Fibroblast of skin of left biceps (primary cell): ENCODE data around the gene KIAA1671.
"Not testable (repeated sequence)": the region's sequence is repeated elsewhere in the genome, so short reads cannot be mapped to it uniquely, and the experiment has no call there.

ENCODE experiments used
- DNase-seq, 2 experiments: peaks; one replicate each; pipeline ENCODE4 v3.0.0-alpha.2; 2013; ENCODE audit warnings: low read depth in 2 of 2

The KIAA1671 gene

DNA sequence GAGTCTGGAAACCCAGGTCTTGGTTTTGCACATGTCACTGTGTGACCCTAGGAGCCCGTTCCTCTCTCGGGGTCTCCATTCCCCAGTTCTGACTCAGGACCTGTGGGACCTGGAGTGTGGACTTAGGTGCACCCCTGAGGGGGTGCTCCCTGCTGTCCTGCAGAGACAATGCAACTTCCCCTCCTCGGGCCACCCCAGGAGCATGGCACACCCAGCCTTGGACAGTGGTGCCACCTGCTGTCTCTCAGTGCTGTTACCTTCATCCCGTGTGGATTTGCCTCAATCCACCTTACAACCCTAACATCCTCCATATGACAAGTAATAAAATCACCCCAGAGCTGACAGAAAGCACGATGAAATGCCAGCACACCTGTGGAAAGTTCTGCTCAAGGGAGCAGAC lies 219.6 kb downstream of the KIAA1671 start:
- DNase-seq, result no peak

DNA sequence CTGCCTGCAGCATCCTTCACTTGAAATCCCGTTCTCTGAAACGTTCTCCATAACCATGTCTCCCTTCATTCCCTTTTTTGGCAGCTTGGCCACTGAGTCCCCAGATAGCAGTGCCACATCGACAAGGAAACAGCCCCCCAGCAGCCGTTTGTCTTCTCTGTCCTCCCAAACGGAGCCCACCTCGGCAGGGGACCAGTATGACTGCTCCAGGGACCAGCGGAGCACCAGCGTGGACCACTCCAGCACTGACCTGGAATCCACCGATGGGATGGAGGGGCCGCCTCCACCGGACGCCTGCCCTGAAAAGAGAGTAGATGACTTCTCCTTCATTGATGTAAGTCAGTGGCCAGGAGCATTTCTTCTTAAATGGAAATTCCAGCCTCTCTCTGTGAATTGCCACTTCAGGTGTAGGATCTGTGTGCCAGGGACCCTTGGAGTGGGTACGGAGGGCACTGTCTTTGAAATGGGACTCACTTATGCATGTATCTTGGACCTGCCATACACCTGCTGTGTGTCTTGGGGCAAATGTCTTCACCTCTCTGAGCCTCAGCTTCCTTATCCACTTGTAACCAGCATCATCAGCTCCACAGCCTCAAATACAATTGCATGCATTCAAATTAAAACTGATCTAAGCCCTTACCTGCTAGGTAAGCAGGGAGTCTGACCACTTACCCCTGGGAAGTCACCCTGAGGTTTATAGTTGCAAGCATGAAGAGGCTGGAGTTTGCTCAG lies 221.8 kb downstream of the KIAA1671 start:
- no peak for DNase-seq

DNA sequence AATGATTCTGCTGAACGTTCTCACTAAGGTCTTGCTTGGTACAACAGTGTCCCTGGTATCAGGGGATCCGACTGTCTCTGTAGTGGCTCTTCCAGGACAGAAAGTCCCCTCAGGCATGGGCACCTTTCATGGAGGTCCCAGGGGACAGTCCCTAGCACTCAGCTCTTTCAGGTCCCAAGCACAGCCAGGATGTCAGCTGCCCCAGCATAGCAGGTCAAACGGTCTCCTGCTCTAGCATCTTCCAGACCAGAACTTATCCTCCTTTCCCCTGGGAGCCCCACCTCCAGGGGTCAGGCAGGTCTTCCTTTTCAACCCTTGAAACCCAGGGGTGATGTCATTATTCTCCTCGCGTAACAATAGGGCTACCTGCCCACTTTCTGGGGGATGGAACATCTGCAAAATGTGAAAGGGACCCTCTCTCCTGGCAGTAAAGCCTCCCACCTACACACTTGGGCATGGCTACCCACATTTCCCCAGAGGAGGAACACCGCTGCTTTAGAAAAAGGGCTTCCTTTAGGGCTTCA lies 222.4 kb downstream of the KIAA1671 start:
- no peak for DNase-seq

DNA sequence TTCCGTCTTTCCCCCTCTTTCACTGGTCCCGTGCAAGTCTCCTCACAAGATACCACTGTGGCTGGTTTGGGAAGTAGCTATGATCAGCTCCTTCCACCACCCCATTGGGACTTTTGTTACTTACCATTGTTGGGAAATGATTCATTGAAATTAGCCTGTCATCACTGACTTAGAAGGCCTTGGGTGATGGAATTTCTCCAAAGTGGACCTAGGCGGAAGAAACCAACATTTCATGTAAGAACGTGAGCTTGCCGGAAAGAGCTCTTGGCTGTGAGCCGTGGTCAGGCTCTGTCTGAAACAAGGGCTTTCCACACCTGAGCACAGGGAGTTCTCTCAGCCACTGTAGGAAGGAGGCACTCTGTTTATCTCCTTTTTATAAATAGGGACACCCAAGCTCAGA lies 223.7 kb downstream of the KIAA1671 start:
- no peak for DNase-seq

DNA sequence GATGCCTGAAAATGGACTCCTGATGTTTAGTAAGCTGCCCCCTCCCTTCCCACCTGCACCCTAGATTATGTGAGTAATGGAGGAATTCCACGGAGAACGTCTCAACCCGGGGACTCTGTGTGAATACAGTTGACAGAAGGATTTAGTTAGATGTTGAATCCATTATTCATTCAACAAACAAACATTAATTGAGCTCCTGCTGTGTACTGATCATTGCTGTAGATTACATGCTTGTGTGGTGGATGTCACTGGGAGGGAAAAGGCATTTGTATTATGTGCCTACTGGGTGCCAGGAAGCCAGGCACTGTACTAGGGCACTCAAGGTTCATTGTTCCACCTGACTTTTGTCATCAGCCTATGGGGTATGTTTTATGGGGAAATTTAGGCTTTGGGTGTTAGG lies 224.3 kb downstream of the KIAA1671 start:
- no peak for DNase-seq

DNA sequence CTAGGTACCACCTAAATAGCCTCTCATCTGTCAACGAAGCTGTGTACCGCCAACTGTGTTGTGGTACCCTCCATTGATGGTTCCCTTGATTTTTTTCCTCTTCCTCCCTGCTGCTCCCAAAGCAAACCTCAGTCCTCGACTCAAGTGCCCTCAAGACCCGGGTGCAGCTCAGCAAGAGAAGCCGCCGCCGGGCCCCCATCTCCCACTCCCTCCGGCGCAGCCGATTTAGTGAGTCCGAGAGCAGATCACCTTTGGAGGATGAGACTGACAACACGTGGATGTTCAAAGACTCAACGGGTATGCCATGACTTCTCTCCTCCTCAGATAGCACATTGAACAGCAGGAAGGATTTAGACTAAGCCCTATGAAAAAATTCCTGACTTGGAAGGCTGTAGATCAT lies 224.7 kb downstream of the KIAA1671 start:
- no peak for DNase-seq

DNA sequence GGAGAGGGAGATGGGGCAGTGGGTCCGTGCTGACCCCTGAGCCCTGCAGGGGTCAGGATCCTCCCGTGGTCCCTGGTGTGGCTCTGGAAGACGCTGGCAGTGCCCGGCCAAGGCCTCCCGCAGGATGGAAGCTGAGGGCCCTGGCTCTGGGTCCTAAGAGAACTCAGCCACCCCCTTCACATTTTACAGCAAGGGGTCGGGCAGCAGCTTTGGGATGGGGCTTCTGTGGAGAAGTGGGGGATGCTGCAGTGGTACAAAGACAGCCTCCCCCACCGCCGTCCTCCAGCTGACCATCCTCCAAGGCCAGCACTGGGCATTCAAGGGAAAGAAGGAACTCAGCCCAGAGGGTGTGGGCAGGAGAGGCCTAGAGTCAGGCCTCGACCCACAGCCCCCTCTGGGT lies 225.4 kb downstream of the KIAA1671 start:
- no peak for DNase-seq

DNA sequence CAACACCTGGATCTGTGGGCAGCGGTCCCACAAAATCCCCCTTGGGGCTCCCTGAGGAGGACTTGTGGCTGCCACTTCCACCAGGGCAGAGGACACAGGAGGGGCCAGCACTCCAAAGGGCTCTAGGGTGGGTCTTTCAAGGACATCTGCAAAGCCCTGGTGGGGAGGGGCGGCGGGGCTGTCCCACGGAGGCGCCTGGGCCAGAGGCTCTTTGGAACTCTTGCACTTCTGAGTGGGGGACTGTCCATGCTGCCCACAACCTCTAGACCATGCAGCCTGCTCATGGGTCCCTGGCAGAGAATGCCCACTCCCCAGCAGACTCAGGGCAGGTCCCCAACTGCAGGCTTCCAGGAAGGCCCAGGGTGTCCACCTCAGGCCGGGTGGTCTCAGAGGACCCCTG lies 225.8 kb downstream of the KIAA1671 start:
- DNase-seq, result not testable (repeated sequence)

DNA sequence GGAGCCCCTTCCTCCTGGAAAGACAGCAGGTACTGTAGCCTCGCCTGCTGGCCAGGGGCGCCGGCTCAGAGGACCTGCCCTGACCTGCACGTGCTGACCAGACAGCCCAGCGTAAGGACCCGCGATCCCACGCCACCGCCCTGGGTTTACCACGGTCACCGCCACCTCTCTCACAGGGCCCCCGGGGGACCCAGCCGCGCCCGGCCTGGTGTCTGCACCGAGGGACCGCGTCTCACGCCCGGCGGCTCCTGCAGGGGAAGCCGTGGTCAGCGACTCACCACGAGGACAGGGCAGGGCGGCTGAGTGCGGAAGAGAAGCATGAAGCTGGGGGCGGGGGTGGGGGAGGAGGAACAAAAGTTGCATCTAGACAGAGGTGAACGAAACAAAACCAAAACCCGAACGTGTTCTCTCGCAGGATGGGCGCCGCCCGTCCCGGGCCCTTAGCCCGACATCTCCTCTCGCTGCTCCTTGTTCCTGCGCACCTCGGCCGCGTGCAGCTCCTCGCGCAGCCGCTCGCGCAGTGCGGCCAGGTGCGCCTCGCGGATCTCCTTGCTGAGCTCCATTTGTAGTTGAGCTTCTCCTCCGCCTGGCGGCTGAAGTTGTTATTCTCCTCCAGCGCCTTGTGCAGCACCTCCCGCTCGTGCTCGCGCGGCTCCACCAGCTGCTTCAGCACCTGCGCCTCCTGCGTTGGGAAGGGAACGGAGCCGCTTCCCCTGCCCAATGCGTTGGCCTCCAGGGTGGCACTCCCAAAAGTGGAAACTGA lies 226.5 kb downstream of the KIAA1671 start:
- not testable (repeated sequence) for DNase-seq

DNA sequence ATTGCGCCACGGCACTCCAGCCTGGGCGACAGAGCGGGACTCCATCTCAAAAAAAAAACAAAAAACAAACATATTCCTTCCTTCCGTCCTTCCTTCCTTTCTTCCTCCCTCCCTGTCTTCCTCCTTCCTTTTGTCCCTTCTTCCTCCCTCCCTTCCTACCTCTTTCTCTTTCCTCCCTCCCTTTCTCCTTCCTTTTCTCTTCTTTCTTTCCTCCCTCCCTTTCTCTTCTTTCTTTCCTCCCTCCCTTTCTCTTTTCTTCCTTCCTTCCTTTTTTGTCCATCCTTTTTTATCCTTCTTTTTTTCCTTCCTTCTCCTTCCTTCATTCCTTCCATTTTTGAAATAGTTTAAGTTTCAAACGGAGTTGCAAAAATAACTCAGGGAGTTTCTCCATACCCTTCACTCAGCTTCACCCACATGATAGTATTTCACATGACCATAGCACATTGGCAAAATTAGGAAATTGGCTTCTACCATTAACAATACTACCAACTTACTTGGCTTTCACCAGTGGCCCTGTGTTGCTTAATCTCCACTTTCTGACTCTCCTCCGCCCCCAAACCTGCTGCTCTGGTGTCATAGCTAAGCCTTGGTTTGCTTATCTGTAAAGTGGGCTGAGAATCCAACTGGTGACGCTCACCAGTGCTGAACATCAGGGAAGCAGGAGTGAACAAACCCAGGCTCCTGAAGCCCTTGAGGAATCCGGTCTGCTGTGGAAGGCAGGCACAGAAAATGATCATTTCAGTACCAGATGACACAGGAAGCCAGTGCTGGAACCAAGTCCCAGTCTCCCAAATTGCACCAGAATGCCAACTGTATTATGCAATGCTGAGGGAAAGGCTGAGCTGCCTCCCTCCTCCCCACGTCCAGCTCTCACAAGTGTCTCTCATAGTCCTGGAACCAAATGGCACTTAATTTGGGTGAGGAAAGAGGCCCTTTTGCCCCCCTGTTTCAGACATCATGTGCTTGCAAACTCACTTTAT lies 229.9 kb downstream of the KIAA1671 start:
- no peak for DNase-seq

DNA sequence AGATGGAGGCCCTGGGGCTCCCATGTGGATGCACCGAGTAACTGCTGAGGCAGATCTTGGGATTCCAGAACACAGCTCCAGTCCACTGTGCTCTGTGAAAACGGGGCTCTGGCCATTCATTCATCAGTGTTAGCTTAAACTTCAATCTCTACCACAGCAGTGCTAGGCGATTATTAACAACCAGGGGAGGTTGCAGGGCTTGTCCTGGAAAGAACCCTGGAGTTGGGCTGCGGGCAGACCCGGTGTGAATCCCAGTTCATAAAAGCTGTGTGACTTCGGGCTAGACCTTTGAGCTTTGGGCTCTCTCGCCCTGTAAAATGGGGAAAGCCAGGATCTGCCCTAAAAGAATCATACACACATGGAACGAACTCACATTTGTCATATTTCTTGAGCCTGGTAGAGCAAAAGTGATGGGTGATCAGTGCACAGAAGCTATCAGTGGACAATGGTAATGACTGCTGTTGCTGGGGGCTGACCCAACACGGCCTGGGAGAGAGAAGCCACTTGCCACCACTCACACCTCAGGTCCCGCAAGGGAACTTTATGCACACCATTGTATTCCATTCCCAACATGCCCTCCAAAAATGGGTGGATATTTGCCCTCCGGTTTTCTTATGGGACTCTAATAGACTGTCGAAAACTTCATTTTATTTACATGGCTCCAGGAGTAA lies 231.6 kb downstream of the KIAA1671 start:
- DNase-seq, result no peak

DNA sequence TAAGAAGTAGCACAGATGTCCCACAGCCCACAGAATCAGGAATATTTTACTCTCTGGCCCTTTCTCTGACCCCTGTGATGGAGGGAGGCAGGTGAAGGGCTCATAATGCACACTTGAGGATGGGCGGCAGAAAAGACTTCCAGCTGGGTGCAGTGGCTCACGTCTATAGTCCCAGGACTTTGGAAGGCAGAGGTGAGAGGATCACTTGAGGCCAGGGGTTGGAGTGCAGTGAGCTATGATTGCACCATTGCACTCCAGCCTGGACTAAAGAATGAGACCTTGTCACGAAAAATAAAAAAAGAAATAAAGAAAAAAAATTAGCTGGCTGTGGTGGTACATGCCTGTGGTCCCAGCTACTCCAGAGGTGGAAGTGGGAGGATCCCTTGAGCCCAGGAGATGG lies 233.6 kb downstream of the KIAA1671 start:
- no peak for DNase-seq

DNA sequence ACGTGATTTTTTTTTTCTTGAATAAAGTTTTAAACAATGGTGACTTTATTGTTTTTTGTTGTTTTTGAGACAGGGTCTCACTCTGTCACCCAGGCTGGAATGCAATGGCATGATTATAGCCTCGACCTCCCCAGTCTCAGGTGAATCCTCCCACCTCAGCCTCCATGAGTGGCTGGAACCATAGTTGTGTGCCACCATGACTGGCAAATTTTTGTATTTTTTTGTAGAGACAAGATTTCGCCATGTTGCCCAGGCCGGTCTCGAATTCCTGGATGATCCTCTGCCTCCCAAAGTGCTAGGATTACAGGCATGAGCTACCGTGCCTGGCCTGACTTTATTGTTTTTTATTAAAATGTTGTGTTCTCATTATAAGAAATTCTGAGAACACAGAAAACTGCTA lies 235.0 kb downstream of the KIAA1671 start:
- DNase-seq, result no peak

DNA sequence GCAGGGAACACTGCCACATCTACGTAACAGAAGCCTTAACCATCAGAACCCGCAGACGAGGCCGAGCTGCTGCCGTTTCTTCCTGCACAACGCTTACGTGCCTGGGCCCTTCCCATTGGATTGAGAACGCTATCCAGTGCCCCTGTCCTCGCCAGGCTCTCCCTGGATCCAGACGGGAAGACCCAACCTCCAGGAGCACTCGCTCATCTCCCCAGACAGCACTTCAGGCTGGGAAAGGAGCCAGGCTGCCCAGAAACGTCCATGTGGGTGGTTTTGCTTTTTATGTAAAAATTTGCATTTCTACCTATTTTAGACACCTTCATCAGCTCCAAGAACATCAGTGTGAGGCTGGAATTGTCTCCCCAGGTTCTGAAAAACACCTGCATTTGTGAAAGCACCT lies 239.9 kb downstream of the KIAA1671 start:
- DNase-seq, result no peak

DNA sequence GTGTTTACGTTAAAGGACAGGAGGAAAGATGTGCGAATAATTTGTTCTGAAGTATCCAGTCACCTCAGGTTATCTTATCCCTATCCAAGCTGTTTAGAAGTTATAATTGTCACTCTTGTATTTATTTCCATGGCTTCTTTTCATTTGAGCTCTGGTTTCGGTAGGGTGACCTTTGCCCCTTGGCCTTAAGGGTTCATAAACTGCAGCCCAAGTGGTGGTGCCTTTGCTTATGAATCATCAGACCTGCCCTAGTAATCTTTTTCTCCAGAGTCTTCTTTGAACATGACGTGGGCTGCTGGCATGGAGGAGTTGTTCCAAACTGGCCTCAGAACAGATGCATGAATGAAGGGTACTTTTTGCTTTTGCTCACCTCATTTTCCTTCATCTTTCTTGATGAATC lies 240.6 kb downstream of the KIAA1671 start:
- no peak for DNase-seq

DNA sequence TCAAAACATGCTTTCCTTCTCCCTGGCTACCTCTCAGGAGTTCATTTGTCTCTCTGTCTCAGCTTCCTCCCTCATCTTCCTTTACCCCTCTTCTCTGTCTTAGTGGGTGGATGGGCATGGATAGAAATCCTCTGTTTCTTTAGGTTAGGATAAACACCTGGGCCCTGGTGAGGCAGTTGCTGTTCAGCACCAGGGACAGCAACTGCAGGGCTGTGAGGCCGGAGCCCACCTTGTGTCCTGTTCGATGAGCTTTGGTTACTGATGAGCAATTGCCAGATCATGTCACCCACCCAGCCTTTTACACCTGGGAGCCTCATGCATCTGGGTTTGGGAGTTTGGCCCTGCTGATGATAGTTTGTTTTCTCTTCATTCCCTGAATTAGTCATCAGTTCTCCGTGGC lies 241.0 kb downstream of the KIAA1671 start:
- DNase-seq, result no peak

DNA sequence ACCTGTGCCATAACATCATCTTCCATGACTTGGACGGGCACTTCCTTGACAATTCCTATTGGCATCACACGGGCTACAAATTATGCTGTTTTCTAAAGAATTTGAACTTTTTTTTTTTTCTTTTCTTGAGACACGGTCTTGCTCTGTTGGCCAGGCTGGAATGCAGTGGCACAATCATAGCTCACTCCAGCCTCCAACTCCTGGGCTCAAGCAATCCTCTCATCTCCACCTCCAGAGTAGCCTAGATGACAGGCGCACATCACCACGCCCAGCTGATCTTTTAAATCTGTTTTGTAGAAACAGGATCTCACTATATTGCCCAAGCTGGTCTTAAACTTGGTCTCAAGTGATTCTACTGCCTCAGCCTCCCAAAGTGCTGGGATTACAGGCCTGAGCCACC lies 243.8 kb downstream of the KIAA1671 start:
- no peak for DNase-seq

DNA sequence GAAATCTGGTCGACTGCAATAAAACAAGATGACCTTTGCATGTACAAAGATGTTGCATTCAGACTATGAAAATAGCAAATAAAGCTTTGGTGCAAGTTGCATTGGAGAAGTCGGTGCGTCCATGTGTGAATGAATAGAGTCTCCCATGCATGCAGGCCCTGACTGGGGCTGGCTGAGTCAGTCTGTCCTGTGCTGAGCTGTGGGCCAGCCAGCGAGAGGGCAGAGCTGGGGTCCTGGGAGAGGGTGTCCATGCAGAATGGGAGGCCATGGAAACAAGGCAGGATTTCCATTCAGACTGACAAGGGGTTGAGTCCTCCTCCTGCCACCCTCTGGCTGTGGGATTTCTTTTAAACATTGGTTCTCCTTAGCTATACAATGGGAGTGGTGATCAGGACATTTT lies 244.8 kb downstream of the KIAA1671 start:
- no peak for DNase-seq

DNA sequence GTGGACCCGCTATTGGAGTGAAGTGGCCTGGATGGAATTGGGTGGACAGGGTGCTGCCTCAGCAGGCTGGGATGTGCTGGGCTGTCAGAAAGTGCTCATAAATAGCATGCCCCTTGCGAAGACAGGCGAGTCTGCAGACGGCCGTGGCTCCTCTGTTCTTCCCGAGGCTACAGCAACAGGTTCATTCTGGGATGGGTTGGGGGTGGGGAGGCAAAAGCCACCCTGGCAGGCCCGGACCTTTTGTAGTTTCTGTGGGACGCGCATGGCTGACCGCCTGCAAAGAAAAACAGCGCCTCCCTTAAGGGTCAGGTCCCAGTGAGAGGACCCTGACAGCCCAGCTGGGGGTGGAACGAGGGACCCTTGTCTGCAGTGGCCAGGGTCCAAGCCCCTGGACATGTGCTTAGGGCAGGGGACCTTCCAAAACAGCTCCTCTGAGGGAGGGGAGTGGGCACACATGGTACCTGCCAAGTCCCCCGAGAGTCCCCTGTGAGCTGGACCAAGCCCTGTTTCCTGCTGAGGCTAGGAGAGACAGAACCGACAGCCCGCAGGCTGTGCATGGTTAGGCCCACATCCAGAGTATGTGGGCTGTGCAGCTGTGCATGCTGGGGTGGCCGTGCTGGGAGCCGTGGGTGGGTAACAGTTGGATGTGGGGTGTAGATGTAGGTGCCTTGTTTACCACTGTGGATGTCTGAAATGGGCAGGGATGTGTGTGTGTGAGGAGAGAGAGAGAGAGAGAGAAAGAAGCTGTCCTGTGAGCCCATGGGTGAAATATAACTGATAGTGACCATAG lies 247.4 kb downstream of the KIAA1671 start, which contains the start of gene CRYBB3:
CRYBB3 (plus strand) TSS at position 128 of the 790 bp plus-strand sequence. CDS start 1,539 bp downstream, outside the sequence.
- DNase-seq, result no peak

DNA sequence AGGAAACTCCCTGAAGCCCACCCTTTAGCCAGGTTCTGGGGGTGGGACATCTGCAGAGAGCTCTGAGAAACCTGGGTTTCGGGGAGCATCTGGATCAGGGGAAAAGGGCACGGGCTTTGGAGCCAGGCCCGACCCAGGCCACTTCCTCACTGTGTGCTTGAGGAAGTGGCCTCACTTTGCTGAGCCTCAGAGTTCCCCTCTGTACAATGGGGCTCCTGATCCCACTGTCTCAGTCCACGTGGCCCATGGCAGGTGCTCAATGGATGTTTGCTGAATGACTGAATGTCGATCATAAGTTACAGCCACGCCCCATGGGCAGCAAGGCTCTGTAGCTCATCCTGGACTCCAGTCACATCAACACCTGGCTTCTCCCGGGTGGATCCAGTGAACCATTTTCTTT lies 248.5 kb downstream of the KIAA1671 start:
- DNase-seq, result no peak
